Left lung (tissue), 10 donors: Measurements from ENCODE around the gene CENPP. TPM values are rescaled to one million over a fixed set of nuclear protein-coding genes. Genes with fewer than 3 reads are reported as not detected.

Experiments used
- ATAC-seq: fragments of 200-7000 bp; cut with Tn5 transposase; one replicate; pipeline ENCODE4 v1.9.1; 2020; ENCODE audit warnings: moderate library complexity
- DNase-seq, 4 donors: peaks; one replicate each; pipeline ENCODE4 v3.0.0-alpha.2; 2013 to 2020
- H3K27ac ChIP-seq, 2 donors: fragments of 200-600 bp; sonication (generic) in 1 of 2; one replicate each; pipeline versions ENCODE4 v1.5.0 to v1.8.0; 2020 to 2021
- H3K27me3 ChIP-seq, 2 donors: fragments of 200-600 bp; sonication (generic) in 1 of 2; one replicate each; pipeline versions ENCODE4 v1.5.0 to v1.8.0; 2020 to 2021
- H3K36me3 ChIP-seq, 2 donors: fragments of 200-600 bp; sonication (generic) in 1 of 2; one replicate each; pipeline versions ENCODE4 v1.5.0 to v1.8.0; 2020 to 2021
- H3K4me1 ChIP-seq, 2 donors: fragments of 200-600 bp; one replicate each; pipeline ENCODE4 v1.8.0; 2021
- H3K4me3 ChIP-seq, 2 donors: fragments of 200-600 bp; sonication (generic) in 1 of 2; one replicate each; pipeline versions ENCODE4 v1.5.0 to v1.8.0; 2020 to 2021; ENCODE audit warnings: mild to moderate bottlenecking in 1 of 2
- H3K9me3 ChIP-seq, 2 donors: fragments of 200-600 bp; sonication (generic) in 1 of 2; one replicate each; pipeline versions ENCODE4 v1.5.0 to v1.8.0; 2020 to 2021
- CTCF ChIP-seq, 2 donors: fragments of 200-600 bp; sonication (generic) in 1 of 2; IDR thresholded peaks; one replicate each; pipeline versions ENCODE4 v1.5.0 to v1.8.0; 2021; ENCODE audit warnings: antibody characterized with exemption in 2 of 2
- intact Hi-C, 2 donors: fragments of 100-400 bp; cut with DNase I; formaldehyde crosslinking; loops; one replicate each; pipeline versions ENCODE4 v1.11.2 to v1.14.2; 2022
- polyA plus RNA-seq, 6 donors: library from polyadenylated mRNA; unstranded; fragments of 120-200 nt; gene quantifications; one replicate each; pipeline ENCODE4 v1.2.1, GENCODE V29; 2013; ENCODE audit not compliant: insufficient read length in 6 of 6
- total RNA-seq, 2 donors: library from RNA; stranded (reverse); fragmentation: NEBNext Ultra II Directional; extraction: Animal tissue kit (Norgen Biotek cat#: 25700); gene quantifications; one replicate each; pipeline ENCODE4 v1.2.1, GENCODE V29; 2021
- donor health status: DM: no; HTN: yes; CAD: no.
- donor health status: DM: no; HTN: no; CAD: no.

Gene CENPP
- total and polyA plus RNA-seq, 8 donors = 3.2 to 9.0 (median 5.7) TPM

DNA sequence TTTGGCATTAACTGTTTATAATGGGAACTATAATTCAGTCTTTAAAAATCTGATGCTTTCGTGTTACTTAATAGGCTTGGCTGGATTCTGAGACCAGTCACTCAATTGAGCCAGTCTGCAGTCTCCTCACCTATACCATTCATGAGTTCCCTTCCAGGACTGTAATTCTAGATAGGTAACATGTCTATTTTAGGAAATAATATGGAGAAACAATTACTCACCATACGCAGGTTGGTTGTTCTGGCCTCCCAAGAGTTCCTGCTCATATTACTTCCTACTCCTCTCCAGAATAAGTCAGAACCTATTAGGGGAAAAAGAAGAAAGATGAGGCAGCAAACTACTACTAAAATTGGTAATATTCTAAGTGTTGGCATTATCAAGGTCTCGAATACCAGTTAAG lies 27.7 kb upstream of the CENPP start:
- no peak for TF ChIP-seq CTCF (IDR thresholded peaks at IDR 0.05)
- no peak for DNase-seq
- no peak for ATAC-seq
- Histone ChIP-seq H3K27me3 (no peaks in the 10 kb centered on the region), H3K36me3 (peaks cover 0 to 65% of the 10 kb centered on the region in 2 donors), H3K4me3 (no peak overlapping the region), H3K9me3 (no peaks in the 10 kb centered on the region), H3K27ac (no peak overlapping the region), H3K4me1 (peaks cover 9 to 11% of the 10 kb centered on the region in 2 donors)
- intact Hi-C loops = no loop called here

DNA sequence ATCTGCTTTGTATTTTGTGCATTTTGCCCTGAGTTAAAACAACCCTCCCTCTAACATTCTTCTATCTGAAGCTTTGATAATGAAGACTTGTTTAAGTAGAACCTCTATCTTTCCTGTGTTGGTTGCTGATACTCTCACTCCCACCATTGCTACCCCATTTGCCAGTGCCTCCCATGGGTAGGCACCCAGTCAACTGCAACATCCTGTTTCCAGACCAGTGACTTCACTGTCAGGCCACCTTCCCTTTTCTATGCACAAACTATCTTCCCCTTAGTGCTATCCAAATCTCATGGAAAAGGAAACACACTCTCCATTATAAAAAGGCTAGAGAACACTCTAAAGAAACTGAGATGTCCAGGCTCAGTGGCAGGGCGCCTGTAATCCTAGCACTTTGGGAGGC lies 26.6 kb upstream of the CENPP start:
- Histone ChIP-seq H3K9me3 (no peaks in the 10 kb centered on the region), H3K27me3 (no peaks in the 10 kb centered on the region), H3K4me3 (no peak overlapping the region), H3K27ac (no peak overlapping the region), H3K4me1 (peaks cover 8 to 11% of the 10 kb centered on the region in 2 donors), H3K36me3 (peaks cover 0 to 76% of the 10 kb centered on the region in 2 donors)
- TF ChIP-seq CTCF (IDR thresholded peaks at IDR 0.05) = no peak
- DNase-seq = no peak
- intact Hi-C loops = no loop called here
- no peak for ATAC-seq

GRCh38 chr9:92300936-92301335 lies 24.8 kb upstream of the CENPP start:
- H3K36me3 ChIP-seq = peaks cover 0 to 93% of the 10 kb centered on the region in 2 donors
- no peak for ATAC-seq
- H3K9me3 ChIP-seq = no peaks in the 10 kb centered on the region
- H3K4me3 ChIP-seq = no peak overlapping the region
- no peak for DNase-seq
- H3K27ac ChIP-seq = no peak overlapping the region
- intact Hi-C loops = no loop called here
- H3K27me3 ChIP-seq = no peaks in the 10 kb centered on the region
- no peak for TF ChIP-seq CTCF (IDR thresholded peaks at IDR 0.05)
- no peaks in the 10 kb centered on the region for H3K4me1 ChIP-seq

DNA sequence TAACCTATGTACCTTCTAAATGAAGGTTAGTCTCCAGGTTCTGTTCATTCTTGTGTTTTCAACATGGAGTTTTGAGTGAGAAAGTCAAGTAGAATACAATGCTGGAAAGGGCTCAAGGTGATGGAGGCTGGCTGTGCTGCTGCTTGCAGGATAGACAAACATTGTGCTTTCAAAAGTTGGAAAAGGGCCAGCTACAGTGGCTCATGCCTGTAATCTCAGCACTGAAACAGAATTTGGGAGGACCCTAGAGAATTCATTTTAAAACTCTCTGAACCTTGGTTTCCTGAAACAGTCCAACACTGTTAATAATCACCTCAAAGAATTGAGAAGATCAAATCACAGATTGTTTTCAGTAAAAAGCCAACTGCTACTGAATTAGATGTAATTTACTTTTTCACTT lies 16.9 kb upstream of the CENPP start:
- no peak overlapping the region for H3K27ac ChIP-seq
- peaks cover 8 to 85% of the 10 kb centered on the region in 2 donors for H3K36me3 ChIP-seq
- DNase-seq (no peak), ATAC-seq (no peak)
- no peak for TF ChIP-seq CTCF (IDR thresholded peaks at IDR 0.05)
- H3K4me1 ChIP-seq = peaks cover 0 to 7% of the 10 kb centered on the region in 2 donors
- no peak overlapping the region for H3K4me3 ChIP-seq
- H3K27me3 ChIP-seq = no peaks in the 10 kb centered on the region
- intact Hi-C loops = no loop called here
- H3K9me3 ChIP-seq = no peaks in the 10 kb centered on the region

DNA sequence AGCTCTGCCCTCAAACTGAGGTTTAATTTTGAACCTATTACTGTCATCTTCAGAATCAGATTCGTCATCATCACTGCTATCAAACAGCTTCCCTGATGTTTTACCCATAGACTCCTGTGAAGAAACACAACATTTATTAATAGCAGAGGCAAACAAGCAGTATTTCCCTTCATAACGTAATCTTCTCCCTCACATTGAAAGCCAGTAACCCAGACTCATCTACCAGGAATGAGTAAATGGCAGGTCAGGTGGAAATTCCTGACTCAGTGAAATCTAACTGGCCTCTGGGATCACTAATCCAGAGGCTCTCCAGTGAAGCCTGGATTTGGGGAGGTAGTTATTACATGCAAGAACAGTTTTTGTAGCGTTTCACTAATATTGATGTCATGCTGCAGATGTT lies 15.2 kb upstream of the CENPP start:
- ATAC-seq = no peak
- intact Hi-C loops = no loop called here

More for the DNA sequence above, 15.2 kb upstream of the CENPP start:
- no peak overlapping the region for H3K27ac ChIP-seq
- H3K4me3 ChIP-seq = no peak overlapping the region
- no peak for TF ChIP-seq CTCF (IDR thresholded peaks at IDR 0.05)
- no peak for DNase-seq
- peaks cover 8 to 85% of the 10 kb centered on the region in 2 donors for H3K36me3 ChIP-seq
- H3K27me3 ChIP-seq = no peaks in the 10 kb centered on the region
- H3K9me3 ChIP-seq = no peaks in the 10 kb centered on the region
- peaks cover 0 to 7% of the 10 kb centered on the region in 2 donors for H3K4me1 ChIP-seq
